ENCODE measurements around the gene RRAGD.

Gene RRAGD

GRCh38 chr6:89324304-89324703 is 87.8 kb downstream of the RRAGD start:
- Histone ChIP-seq H3K4me3 (ENCODE audit: low read depth, low read length) (no peak overlapping the region), H3K36me3 (ENCODE audit: control insufficient read depth in 2 of 2, insufficient read depth in 1 of 2, low read length in 2 of 2) (peaks cover 0 to 23% of the 10 kb centered on the region in 2 experiments; a peak in 2 of 3 replicates), H3K27ac (ENCODE audit: extremely low read depth, low read depth, low read length) (no peak overlapping the region), H3K4me1 (ENCODE audit: control insufficient read depth, insufficient read depth, low read length) (no peaks in the 10 kb centered on the region), H3K9me3 (ENCODE audit: control insufficient read depth, insufficient read depth, low read depth, low read length) (no peaks in the 10 kb centered on the region)
- TF ChIP-seq ZNF785 (tag by site-specific recombination; IDR thresholded peaks at IDR 0.05) (no peak), ZBTB7A (tag by site-specific recombination; IDR thresholded peaks at IDR 0.05; ENCODE audit: low read depth) (no peak), ZNF114 (tag by site-specific recombination; IDR thresholded peaks at IDR 0.05) (no peak), ZIC2 (tag by site-specific recombination; IDR thresholded peaks at IDR 0.05) (no peak), ZNF394 (tag by site-specific recombination; IDR thresholded peaks at IDR 0.05; ENCODE audit: borderline replicate concordance) (no peak), ZNF10 (tag by site-specific recombination; IDR thresholded peaks at IDR 0.05) (no peak), ZNF645 (tag by site-specific recombination; IDR thresholded peaks at IDR 0.05) (no peak), OVOL3 (tag by site-specific recombination; IDR thresholded peaks at IDR 0.05) (no peak), PRDM1 (tag by site-specific recombination; IDR thresholded peaks at IDR 0.05) (no peak), ZNF121 (tag by site-specific recombination; IDR thresholded peaks at IDR 0.05) (no peak), ZNF239 (tag by site-specific recombination; IDR thresholded peaks at IDR 0.05) (no peak), ZSCAN16 (tag by site-specific recombination; IDR thresholded peaks at IDR 0.05) (no peak), PRDM2 (tag by site-specific recombination; IDR thresholded peaks at IDR 0.05; ENCODE audit: borderline replicate concordance) (no peak), BCL11A (tag by site-specific recombination; IDR thresholded peaks at IDR 0.05; ENCODE audit: low read depth) (no peak), ZNF354C (tag by site-specific recombination; IDR thresholded peaks at IDR 0.05; ENCODE audit: borderline replicate concordance, low read depth) (no peak), REPIN1 (tag by site-specific recombination; IDR thresholded peaks at IDR 0.05; ENCODE audit: low read depth) (no peak)
- TF ChIP-seq, protein P1, sequence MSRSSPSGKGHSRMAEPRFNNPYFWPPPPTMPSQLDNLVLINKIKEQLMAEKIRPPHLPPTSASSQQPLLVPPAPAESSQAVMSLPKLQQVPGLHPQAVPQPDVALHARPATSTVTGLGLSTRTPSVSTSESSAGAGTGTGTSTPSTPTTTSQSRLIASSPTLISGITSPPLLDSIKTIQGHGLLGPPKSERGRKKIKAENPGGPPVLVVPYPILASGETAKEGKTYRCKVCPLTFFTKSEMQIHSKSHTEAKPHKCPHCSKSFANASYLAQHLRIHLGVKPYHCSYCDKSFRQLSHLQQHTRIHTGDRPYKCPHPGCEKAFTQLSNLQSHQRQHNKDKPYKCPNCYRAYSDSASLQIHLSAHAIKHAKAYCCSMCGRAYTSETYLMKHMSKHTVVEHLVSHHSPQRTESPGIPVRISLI (tag by site-specific recombination; IDR thresholded peaks at IDR 0.05), result no peak
- CTCF ChIA-PET, result interaction anchor here (1.5 to 1.6 kb wide), 2 partner anchors 9 to 44 kb away, joined by 7 to 8 read pairs; partner anchors contain the start of gene GABRR2
- POLR2A ChIA-PET, result no interaction called here

GRCh38 chr6:89323511-89323971 is 88.5 kb downstream of the RRAGD start:
- CTCF ChIA-PET, result interaction anchor here (1.5 to 1.6 kb wide), 2 partner anchors 8 to 44 kb away, joined by 7 to 8 read pairs; partner anchors contain the start of gene GABRR2
- Histone ChIP-seq H3K9me3 (ENCODE audit: control insufficient read depth, insufficient read depth, low read depth, low read length) (no peaks in the 10 kb centered on the region), H3K4me3 (ENCODE audit: low read depth, low read length) (no peak overlapping the region), H3K4me1 (ENCODE audit: control insufficient read depth, insufficient read depth, low read length) (no peaks in the 10 kb centered on the region), H3K36me3 (ENCODE audit: control insufficient read depth in 2 of 2, insufficient read depth in 1 of 2, low read length in 2 of 2) (peaks cover 0 to 17% of the 10 kb centered on the region in 2 experiments; a peak in 2 of 3 replicates), H3K27ac (ENCODE audit: extremely low read depth, low read depth, low read length) (no peak overlapping the region)
- POLR2A ChIA-PET, result interaction anchor here (1.4 kb wide), 1 partner anchor 26 kb away, joined by 4 read pairs; no protein-coding TSS in a partner anchor
- TF ChIP-seq GLI4 (tag by site-specific recombination; IDR thresholded peaks at IDR 0.05) (no peak), ZNF449 (tag by site-specific recombination; IDR thresholded peaks at IDR 0.05) (no peak)
- TF ChIP-seq, protein P2, sequence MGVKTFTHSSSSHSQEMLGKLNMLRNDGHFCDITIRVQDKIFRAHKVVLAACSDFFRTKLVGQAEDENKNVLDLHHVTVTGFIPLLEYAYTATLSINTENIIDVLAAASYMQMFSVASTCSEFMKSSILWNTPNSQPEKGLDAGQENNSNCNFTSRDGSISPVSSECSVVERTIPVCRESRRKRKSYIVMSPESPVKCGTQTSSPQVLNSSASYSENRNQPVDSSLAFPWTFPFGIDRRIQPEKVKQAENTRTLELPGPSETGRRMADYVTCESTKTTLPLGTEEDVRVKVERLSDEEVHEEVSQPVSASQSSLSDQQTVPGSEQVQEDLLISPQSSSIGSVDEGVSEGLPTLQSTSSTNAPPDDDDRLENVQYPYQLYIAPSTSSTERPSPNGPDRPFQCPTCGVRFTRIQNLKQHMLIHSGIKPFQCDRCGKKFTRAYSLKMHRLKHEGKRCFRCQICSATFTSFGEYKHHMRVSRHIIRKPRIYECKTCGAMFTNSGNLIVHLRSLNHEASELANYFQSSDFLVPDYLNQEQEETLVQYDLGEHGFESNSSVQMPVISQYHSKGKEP (tag by site-specific recombination; IDR thresholded peaks at IDR 0.05), result no peak
